Measurements from ENCODE around the gene ADAMTS7.
"Not testable (repeated sequence)": the region's sequence is repeated elsewhere in the genome, so short reads cannot be mapped to it uniquely, and the experiment has no call there.

Gene ADAMTS7

DNA sequence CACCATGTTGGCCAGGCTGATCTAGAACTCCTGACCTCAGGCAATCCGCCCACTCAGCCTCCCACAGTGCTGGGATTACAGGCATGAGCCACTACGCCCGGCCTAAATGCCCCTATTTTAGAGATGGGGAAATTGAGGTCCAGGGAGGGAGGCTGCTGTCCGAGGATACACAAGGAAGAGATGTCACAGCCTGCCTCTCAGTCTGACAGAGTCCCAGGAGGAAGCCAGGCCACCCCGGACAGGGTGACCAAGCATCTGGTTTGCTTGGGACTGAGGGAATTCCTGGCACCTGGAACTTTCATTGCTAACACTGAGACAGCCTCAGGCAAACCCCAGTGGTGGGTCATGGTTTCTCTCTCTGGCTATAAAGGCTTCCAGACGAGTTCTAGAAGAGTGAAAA lies 30.6 kb upstream of the ADAMTS7 start:
- Histone ChIP-seq H3K27ac (ENCODE audit: low read length) (no peak overlapping the region), H3K9me3 (ENCODE audit: control insufficient read depth in 2 of 2, low read length in 2 of 2) (no peaks in the 10 kb centered on the region), H3K4me3 (ENCODE audit: low read length in 2 of 2) (no peak overlapping the region), H3K36me3 (ENCODE audit: control insufficient read depth in 2 of 2, insufficient read depth in 2 of 2, low read length in 2 of 2) (no peaks in the 10 kb centered on the region), H3K9ac (ENCODE audit: low read length in 2 of 2) (no peak overlapping the region), H3K4me1 (ENCODE audit: control insufficient read depth, insufficient read depth, low read length) (peaks cover 5% of the 10 kb centered on the region), H3K27me3 (ENCODE audit: control insufficient read depth in 1 of 2, insufficient read depth in 2 of 2, low read length in 2 of 2) (no peaks in the 10 kb centered on the region)

DNA sequence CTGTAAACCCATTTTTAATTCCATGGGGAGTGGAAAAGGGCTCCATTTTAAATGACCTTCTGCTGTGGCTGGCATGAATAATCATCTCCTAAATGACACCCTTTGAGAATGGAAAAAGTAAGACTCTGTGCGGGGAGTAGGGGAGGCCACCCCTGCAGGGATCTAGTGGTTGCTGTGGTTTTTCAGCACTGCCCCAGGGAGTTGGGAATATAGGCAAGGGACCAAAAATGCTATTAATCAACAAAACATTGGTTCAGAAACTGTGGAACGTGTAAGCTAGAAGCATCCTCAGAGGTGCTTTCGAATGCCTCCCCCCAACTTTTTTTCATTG lies 30.1 kb upstream of the ADAMTS7 start:
- H3K36me3 ChIP-seq (ENCODE audit: control insufficient read depth in 2 of 2, insufficient read depth in 2 of 2, low read length in 2 of 2) = no peaks in the 10 kb centered on the region
- H3K27me3 ChIP-seq (ENCODE audit: control insufficient read depth in 1 of 2, insufficient read depth in 2 of 2, low read length in 2 of 2) = no peaks in the 10 kb centered on the region
- no peaks in the 10 kb centered on the region for H3K9me3 ChIP-seq (ENCODE audit: control insufficient read depth in 2 of 2, low read length in 2 of 2)
- no peak overlapping the region for H3K4me3 ChIP-seq (ENCODE audit: low read length in 2 of 2)
- H3K9ac ChIP-seq (ENCODE audit: low read length in 2 of 2) = no peak overlapping the region
- H3K27ac ChIP-seq (ENCODE audit: low read length) = no peak overlapping the region
- peaks cover 5% of the 10 kb centered on the region for H3K4me1 ChIP-seq (ENCODE audit: control insufficient read depth, insufficient read depth, low read length)

DNA sequence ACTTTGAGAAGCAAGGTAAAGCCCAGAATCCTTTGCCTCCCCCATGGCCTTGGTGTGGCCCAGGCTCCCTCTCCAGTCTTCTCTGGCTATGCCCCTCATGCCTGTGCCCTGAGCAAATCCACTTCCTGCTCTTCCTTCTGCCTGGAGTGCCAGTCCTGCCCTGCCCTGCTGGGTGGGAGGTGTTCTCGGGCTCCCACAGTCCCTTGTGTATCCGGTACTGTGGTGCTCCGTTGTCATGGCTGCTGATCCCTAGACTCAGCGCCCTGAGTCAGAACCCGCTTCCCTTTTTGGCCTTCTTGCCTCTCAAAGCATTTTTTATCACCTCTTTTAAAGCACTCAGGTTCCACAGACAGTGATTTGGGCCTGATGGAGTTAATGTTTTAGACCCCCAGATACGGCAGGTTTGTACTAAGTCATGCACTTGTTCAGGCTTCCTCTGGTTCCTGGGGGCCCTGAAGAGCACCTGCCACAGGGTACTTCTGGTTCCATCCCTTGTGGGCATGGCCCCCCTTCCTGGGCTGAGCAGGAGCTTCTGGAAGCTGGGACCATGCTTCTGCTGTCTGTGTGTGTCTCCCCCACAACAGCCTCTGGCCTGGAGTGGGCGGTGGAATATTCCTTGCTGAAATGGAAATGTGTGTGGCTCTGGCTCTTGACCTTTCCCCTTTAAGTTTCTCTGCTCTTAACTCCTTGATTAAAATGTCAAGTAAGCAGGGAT lies 29.6 kb upstream of the ADAMTS7 start:
- H3K4me3 ChIP-seq (ENCODE audit: low read length in 2 of 2) = no peak overlapping the region
- H3K9me3 ChIP-seq (ENCODE audit: control insufficient read depth in 2 of 2, low read length in 2 of 2) = no peaks in the 10 kb centered on the region
- no peak overlapping the region for H3K27ac ChIP-seq (ENCODE audit: low read length)
- no peak overlapping the region for H3K9ac ChIP-seq (ENCODE audit: low read length in 2 of 2)
- no peaks in the 10 kb centered on the region for H3K27me3 ChIP-seq (ENCODE audit: control insufficient read depth in 1 of 2, insufficient read depth in 2 of 2, low read length in 2 of 2)
- H3K36me3 ChIP-seq (ENCODE audit: control insufficient read depth in 2 of 2, insufficient read depth in 2 of 2, low read length in 2 of 2) = no peaks in the 10 kb centered on the region
- peaks cover 5% of the 10 kb centered on the region for H3K4me1 ChIP-seq (ENCODE audit: control insufficient read depth, insufficient read depth, low read length)

DNA sequence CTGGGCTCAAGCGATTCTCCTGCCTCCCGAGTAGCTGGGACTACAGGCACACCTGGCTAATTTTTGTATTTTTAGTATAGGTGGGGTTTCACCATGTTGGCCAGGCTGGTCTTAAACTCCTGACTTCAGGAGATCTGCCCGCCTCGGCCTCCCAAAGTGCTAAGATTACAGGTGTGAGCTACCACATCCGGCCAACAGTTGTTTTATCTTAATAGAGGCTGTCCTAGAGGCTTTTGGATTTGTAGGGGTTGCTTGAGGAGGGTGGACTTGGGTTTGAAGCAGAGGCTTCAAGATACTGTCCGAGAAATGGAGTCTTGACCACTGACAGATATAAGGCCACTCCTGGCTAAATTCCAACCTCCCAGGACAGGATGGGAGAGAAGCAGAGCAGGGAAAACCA lies 27.9 kb upstream of the ADAMTS7 start:
- not testable (repeated sequence) for H3K27me3 ChIP-seq (ENCODE audit: control insufficient read depth in 1 of 2, insufficient read depth in 2 of 2, low read length in 2 of 2); H3K27ac ChIP-seq (ENCODE audit: low read length); H3K9ac ChIP-seq (ENCODE audit: low read length in 2 of 2); H3K4me3 ChIP-seq (ENCODE audit: low read length in 2 of 2); H3K9me3 ChIP-seq (ENCODE audit: control insufficient read depth in 2 of 2, low read length in 2 of 2); H3K36me3 ChIP-seq (ENCODE audit: control insufficient read depth in 2 of 2, insufficient read depth in 2 of 2, low read length in 2 of 2); H3K4me1 ChIP-seq (ENCODE audit: control insufficient read depth, insufficient read depth, low read length)

DNA sequence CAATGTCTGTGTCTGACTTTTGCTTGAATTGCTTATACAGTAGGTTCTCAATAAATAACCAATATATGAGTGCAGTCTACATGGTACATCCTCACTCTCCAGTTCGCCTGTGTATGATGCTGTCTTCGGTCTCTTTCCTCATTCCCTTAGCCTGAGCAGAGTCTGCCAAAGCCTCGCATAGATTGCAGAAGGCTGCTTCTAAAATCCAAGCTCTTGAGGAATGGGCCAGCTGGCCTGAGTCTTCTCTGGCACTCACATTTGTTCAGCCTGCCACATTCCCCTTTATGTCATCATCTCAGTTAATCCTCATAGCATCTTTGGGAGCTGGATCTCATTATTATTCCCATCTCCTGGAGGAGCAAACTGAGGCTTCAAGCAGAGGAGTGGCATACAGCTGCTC lies 27.2 kb upstream of the ADAMTS7 start:
- H3K9ac ChIP-seq (ENCODE audit: low read length in 2 of 2) = no peak overlapping the region
- peaks cover 5% of the 10 kb centered on the region for H3K4me1 ChIP-seq (ENCODE audit: control insufficient read depth, insufficient read depth, low read length)
- no peaks in the 10 kb centered on the region for H3K36me3 ChIP-seq (ENCODE audit: control insufficient read depth in 2 of 2, insufficient read depth in 2 of 2, low read length in 2 of 2)
- H3K9me3 ChIP-seq (ENCODE audit: control insufficient read depth in 2 of 2, low read length in 2 of 2) = no peaks in the 10 kb centered on the region
- H3K27ac ChIP-seq (ENCODE audit: low read length) = no peak overlapping the region
- no peaks in the 10 kb centered on the region for H3K27me3 ChIP-seq (ENCODE audit: control insufficient read depth in 1 of 2, insufficient read depth in 2 of 2, low read length in 2 of 2)
- H3K4me3 ChIP-seq (ENCODE audit: low read length in 2 of 2) = no peak overlapping the region

DNA sequence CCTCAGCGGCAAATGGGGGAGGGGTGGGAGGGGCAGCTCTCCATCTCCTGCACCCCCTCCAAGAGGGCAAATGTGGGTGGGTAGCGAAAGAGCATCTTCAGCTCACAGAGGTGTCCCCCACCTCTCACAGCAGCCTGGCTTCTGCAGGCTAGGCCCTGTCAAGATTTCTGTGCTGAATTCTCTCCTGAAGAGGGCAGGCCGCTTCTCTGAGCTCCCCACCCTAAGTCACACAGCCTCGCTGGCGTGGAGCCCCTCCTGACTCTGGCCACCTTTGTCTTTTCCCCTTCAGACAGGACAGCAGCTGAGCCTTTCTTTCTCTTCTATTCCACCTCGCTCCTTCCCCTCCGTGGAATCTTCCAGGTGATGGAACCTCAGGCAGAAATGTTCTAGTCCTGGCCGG lies 26.3 kb upstream of the ADAMTS7 start:
- no peaks in the 10 kb centered on the region for H3K27me3 ChIP-seq (ENCODE audit: control insufficient read depth in 1 of 2, insufficient read depth in 2 of 2, low read length in 2 of 2)
- no peaks in the 10 kb centered on the region for H3K9me3 ChIP-seq (ENCODE audit: control insufficient read depth in 2 of 2, low read length in 2 of 2)

DNA sequence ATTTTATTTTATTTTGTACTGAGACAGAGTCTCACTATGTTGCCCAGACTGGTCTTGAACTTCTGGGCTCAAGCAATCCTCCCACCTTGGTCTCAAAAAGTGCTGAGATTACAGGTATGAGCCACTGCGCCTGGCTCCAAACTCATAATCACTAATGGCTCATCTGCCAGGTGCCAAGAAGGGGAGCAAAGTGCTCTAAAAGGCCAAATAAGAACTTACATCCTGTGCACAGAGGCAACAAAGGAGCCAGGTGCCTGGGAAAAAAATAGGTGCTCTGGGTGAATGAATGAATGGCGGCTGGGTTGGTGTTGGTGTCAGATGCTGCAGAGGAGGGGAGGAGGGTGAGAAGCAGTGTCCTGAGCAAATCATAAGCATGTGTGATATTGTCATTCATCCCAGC lies 25.9 kb upstream of the ADAMTS7 start:
- no peak overlapping the region for H3K27ac ChIP-seq (ENCODE audit: low read length)
- no peaks in the 10 kb centered on the region for H3K27me3 ChIP-seq (ENCODE audit: control insufficient read depth in 1 of 2, insufficient read depth in 2 of 2, low read length in 2 of 2)
- H3K9me3 ChIP-seq (ENCODE audit: control insufficient read depth in 2 of 2, low read length in 2 of 2) = no peaks in the 10 kb centered on the region
- H3K4me3 ChIP-seq (ENCODE audit: low read length in 2 of 2) = no peak overlapping the region
- peaks cover 9% of the 10 kb centered on the region for H3K4me1 ChIP-seq (ENCODE audit: control insufficient read depth, insufficient read depth, low read length)
- H3K9ac ChIP-seq (ENCODE audit: low read length in 2 of 2) = no peak overlapping the region
- no peaks in the 10 kb centered on the region for H3K36me3 ChIP-seq (ENCODE audit: control insufficient read depth in 2 of 2, insufficient read depth in 2 of 2, low read length in 2 of 2)

More for the DNA sequence above, 26.3 kb upstream of the ADAMTS7 start:
- no peak overlapping the region for H3K9ac ChIP-seq (ENCODE audit: low read length in 2 of 2)
- H3K4me1 ChIP-seq (ENCODE audit: control insufficient read depth, insufficient read depth, low read length) = peaks cover 8% of the 10 kb centered on the region
- H3K4me3 ChIP-seq (ENCODE audit: low read length in 2 of 2) = no peak overlapping the region
- H3K36me3 ChIP-seq (ENCODE audit: control insufficient read depth in 2 of 2, insufficient read depth in 2 of 2, low read length in 2 of 2) = no peaks in the 10 kb centered on the region
- H3K27ac ChIP-seq (ENCODE audit: low read length) = no peak overlapping the region

DNA sequence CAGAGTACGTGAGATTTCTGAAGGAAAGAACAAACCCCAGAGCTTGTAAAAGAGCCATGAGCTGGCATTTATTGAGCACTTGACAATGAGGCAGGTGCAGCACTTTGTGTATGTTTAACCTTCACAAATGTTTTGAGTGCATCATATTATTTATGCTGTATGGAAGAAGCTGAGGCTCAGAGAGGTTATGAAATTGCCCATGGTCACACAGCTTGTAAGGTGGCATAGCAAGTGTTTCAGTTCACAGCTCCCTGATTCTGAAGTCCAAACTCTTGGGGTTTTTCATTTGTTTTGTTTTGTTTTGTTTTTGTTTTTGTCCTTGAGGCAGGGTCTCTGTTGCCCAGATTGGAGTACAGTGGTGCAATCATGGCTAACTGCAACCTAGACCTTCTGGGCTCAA lies 25.1 kb upstream of the ADAMTS7 start:
- Histone ChIP-seq H3K4me1 (ENCODE audit: control insufficient read depth, insufficient read depth, low read length) (peaks cover 9% of the 10 kb centered on the region), H3K4me3 (ENCODE audit: low read length in 2 of 2) (no peak overlapping the region), H3K9ac (ENCODE audit: low read length in 2 of 2) (no peak overlapping the region), H3K9me3 (ENCODE audit: control insufficient read depth in 2 of 2, low read length in 2 of 2) (no peaks in the 10 kb centered on the region), H3K27me3 (ENCODE audit: control insufficient read depth in 1 of 2, insufficient read depth in 2 of 2, low read length in 2 of 2) (no peaks in the 10 kb centered on the region), H3K36me3 (ENCODE audit: control insufficient read depth in 2 of 2, insufficient read depth in 2 of 2, low read length in 2 of 2) (no peaks in the 10 kb centered on the region), H3K27ac (ENCODE audit: low read length) (no peak overlapping the region)

DNA sequence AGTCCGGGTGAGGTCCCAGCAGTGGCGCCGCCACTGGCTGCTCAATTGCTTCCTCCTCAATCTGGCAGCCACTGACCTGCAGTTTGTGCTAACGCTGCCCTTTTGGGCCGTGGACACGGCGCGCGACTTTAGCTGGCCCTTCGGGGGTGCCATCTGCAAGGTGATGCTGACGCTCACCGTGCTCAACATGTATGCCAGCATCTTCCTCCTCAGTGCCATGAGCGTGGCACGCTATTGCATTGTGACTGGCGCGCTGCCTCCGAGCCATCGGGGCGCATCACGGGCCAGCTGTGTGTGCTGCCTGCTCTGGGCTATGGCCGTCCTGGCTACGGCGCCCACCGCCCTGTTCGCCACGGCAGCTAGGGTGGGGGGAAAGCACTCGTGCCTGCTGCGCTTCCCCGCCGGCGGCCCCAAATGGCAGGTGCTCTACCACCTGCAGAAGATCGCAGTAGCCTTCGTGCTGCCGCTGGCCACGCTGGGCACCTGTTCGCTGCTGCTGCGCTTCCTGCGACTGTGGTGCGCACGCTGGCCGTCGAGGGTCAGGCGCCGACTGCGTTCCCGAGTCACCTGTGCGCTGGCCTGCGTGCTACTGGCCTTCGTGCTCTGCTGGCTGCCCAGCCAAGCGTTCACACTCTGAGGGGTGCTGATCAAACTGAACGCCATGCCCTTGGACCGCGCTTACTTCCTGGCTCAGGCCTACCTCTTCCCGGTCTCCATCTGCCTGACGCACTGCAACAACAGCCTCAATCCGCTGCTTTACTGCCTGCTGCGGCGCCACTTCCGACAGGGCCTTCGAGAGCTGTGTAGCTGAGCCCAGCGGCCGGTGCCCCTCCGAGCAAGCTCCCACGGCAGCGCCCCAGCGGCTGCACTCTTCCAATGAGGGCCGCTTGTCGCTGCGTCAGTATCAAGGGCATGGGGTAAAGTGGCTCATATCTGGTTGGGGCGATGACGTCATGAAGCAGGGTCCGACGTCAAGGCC lies 20.3 kb upstream of the ADAMTS7 start:
- Histone ChIP-seq H3K27ac (ENCODE audit: low read length) (no peak overlapping the region), H3K4me3 (ENCODE audit: low read length in 2 of 2) (no peak overlapping the region), H3K4me1 (ENCODE audit: control insufficient read depth, insufficient read depth, low read length) (peaks cover 13% of the 10 kb centered on the region), H3K9me3 (ENCODE audit: control insufficient read depth in 2 of 2, low read length in 2 of 2) (no peaks in the 10 kb centered on the region), H3K9ac (ENCODE audit: low read length in 2 of 2) (no peak overlapping the region), H3K27me3 (ENCODE audit: control insufficient read depth in 1 of 2, insufficient read depth in 2 of 2, low read length in 2 of 2) (no peaks in the 10 kb centered on the region), H3K36me3 (ENCODE audit: control insufficient read depth in 2 of 2, insufficient read depth in 2 of 2, low read length in 2 of 2) (no peaks in the 10 kb centered on the region)

DNA sequence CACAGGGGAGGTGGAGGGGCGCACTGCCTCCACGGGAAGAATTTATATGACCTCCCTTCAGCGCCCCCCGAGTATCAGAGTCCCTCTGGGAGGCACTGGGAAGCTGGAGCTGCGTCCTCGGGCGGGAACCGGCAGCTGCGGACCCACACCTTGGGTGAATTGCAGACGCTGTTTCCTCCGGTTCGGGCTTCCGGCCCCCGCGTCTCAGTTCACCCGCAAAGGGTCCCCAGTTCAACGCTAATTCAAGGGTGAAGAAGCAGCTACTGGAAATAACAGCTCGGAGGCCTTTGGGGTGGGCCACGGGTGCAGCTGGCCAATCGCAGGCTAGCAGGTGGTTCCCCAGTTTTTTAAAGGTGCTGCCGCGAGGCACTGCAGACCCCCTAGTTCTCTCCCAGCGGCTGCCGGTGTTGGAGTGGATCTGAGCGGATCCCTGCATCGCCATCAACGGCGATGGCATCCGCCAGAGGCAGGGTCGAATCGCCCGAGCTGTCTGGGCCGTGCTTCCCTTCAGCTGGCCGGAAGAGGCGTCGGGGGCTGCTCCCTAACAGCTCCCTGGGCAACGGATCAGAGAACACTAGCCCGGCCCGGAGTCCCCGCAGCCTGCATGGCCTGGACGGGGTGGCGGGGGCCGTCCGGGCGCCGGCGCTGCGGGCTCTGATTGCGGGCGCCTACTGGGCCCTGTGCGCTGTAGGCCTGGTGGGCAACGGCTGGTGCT lies 19.4 kb upstream of the ADAMTS7 start:
- no peaks in the 10 kb centered on the region for H3K27me3 ChIP-seq (ENCODE audit: control insufficient read depth in 1 of 2, insufficient read depth in 2 of 2, low read length in 2 of 2)
- H3K9ac ChIP-seq (ENCODE audit: low read length in 2 of 2) = no peak overlapping the region
- H3K9me3 ChIP-seq (ENCODE audit: control insufficient read depth in 2 of 2, low read length in 2 of 2) = no peaks in the 10 kb centered on the region
- no peaks in the 10 kb centered on the region for H3K36me3 ChIP-seq (ENCODE audit: control insufficient read depth in 2 of 2, insufficient read depth in 2 of 2, low read length in 2 of 2)
- H3K27ac ChIP-seq (ENCODE audit: low read length) = no peak overlapping the region
- H3K4me3 ChIP-seq (ENCODE audit: low read length in 2 of 2) = no peak overlapping the region
- H3K4me1 ChIP-seq (ENCODE audit: control insufficient read depth, insufficient read depth, low read length) = peaks cover 13% of the 10 kb centered on the region
